PC-3 (cell line): Measurements from ENCODE around the gene C17orf114.

Source experiments
- CTCF ChIP-seq: fragments of 300-600 bp; sonication (generic); conservative IDR thresholded peaks from 2 replicates; pipeline ENCODE4 v1.5.1; 2017; ENCODE audit warnings: antibody characterized with exemption, low read depth, mild to moderate bottlenecking, low read length
- EZH2phosphoT487 ChIP-seq: fragments of 300-600 bp; sonication (generic); IDR thresholded peaks from 2 replicates; pipeline ENCODE4 v1.6.1; 2018; ENCODE audit warnings: mild to moderate bottlenecking, antibody characterized with exemption, low read length, borderline replicate concordance

GRCh38 chr17:4785311-4786105, 16.6 kb downstream of the C17orf114 start:
- TF ChIP-seq CTCF (no peak), EZH2phosphoT487 (no peak)
